HepG2 (cell line): Measurements from ENCODE around the gene CD81. TPM values are rescaled to one million over a fixed set of nuclear protein-coding genes. Genes with fewer than 3 reads are reported as not detected.
A peak's percentile ranks its signal among the peaks of the same experiment; 100 is the strongest.

Experiments
- ATAC-seq: fragments of 200-7000 bp; cut with Tn5 transposase; 3 replicates; pipeline ENCODE4 v1.9.1; 2020; ENCODE audit warnings: mild to moderate bottlenecking, moderate library complexity
- BruUV-seq: library from RNA; stranded (reverse); fragments of 400-500 nt; replicated peaks from 2 replicates; lab custom pipeline; 2021; lab: Mats Ljungman, UMichigan
- CTCF ChIA-PET: fragments of 300-600 bp; formaldehyde crosslinking; extraction: SDS; loops from one replicate; lab custom pipeline; 2021; ENCODE audit warnings: low total read pairs, inconsistent platforms, low intra/inter-chr PET ratio; lab: Yijun Ruan, JAX
- POLR2A ChIA-PET: fragments of 350-600 bp; sonication (Branson Sonifier 250); formaldehyde crosslinking; loops from one replicate; lab custom pipeline; 2020; ENCODE audit warnings: antibody characterized with exemption, inconsistent platforms; lab: Yijun Ruan, JAX
- DNase-seq: peaks from one replicate; pipeline ENCODE4 v3.0.0-alpha.2; 2015; ENCODE audit warnings: low spot score
- FAIRE-seq: peaks from 3 replicates; lab custom pipeline; 2011; peaks lifted over from hg19 to GRCh38; lab: Jason Lieb, UNC
- H2AFZ ChIP-seq: one replicate; pipeline ENCODE4 v1.6.1; 2011; ENCODE audit warnings: low read length, inconsistent platforms
- H3K27ac ChIP-seq: fragments of 300-600 bp; 3 replicates; pipeline ENCODE4 v1.8.0; 2011; ENCODE audit warnings: mixed run types, mild to moderate bottlenecking, mixed read lengths, low read length, inconsistent platforms; ENCODE audit not compliant: insufficient read depth; ENCODE audit errors: extremely low read length
- H3K27me3 ChIP-seq, 2 experiments: fragments of 200-600 bp in 1 of 2; 2 replicates in 1 of 2; 3 replicates in 1 of 2; pipeline versions ENCODE4 v1.6.0 to v1.8.0; 2011; ENCODE audit warnings: low read length in 2 of 2, mild to moderate bottlenecking in 2 of 2, moderate library complexity in 2 of 2, inconsistent platforms in 1 of 2; ENCODE audit not compliant: insufficient read depth in 2 of 2, control insufficient read depth in 1 of 2
- H3K36me3 ChIP-seq, 2 experiments: fragments of 200-600 bp in 1 of 2; replicated peaks in 1 of 2; 2 replicates in 1 of 2; 3 replicates in 1 of 2; pipeline versions ENCODE4 v1.5.1 to v1.8.0; 2011; ENCODE audit warnings: low read length in 2 of 2, inconsistent platforms in 1 of 2; ENCODE audit not compliant: insufficient read depth in 2 of 2, control insufficient read depth in 1 of 2
- H3K4me1 ChIP-seq: 2 replicates; pipeline ENCODE4 v1.5.1; 2012; ENCODE audit warnings: low read length, inconsistent platforms; ENCODE audit not compliant: insufficient read depth
- H3K4me2 ChIP-seq: 2 replicates; pipeline ENCODE4 v1.6.0; 2011; ENCODE audit warnings: low read depth, low read length, inconsistent platforms
- H3K4me3 ChIP-seq, 3 experiments: fragments of 200-600 bp in 1 of 3; sonication (generic), shearing (Covaris generic) in 1 of 3; replicated peaks in 1 of 3; 2 replicates each; pipeline ENCODE4 v1.5.1; 2011 to 2016; ENCODE audit warnings: low read length in 3 of 3, inconsistent platforms in 2 of 3, low read depth in 2 of 3, mild to moderate bottlenecking in 2 of 3, control low read depth in 1 of 3, mixed read lengths in 1 of 3; ENCODE audit not compliant: insufficient read depth in 1 of 3
- H3K79me2 ChIP-seq: one replicate; pipeline ENCODE4 v1.6.1; 2011; ENCODE audit warnings: low read length, inconsistent platforms; ENCODE audit not compliant: insufficient read depth
- H3K9ac ChIP-seq: 2 replicates; pipeline ENCODE4 v1.6.0; 2011; ENCODE audit warnings: mild to moderate bottlenecking, low read depth, low read length, inconsistent platforms; ENCODE audit not compliant: insufficient read depth
- H3K9me3 ChIP-seq: 2 replicates; pipeline ENCODE4 v1.5.1; 2012; ENCODE audit warnings: mild to moderate bottlenecking, low read length
- H4K20me1 ChIP-seq: 2 replicates; pipeline ENCODE4 v1.6.0; 2011; ENCODE audit warnings: inconsistent platforms, mild to moderate bottlenecking, low read length, moderate library complexity; ENCODE audit not compliant: insufficient read depth
- CREB1 ChIP-seq, 2 experiments: fragments of 450-650 bp in 1 of 2; IDR thresholded peaks; 2 replicates each; pipeline ENCODE4 v1.6.1; 2016 to 2017; ENCODE audit warnings: control low read depth in 1 of 2, mild to moderate bottlenecking in 1 of 2, missing compliant biosample characterization in 1 of 2, missing genetic modification characterization in 1 of 2
- SMAD9 ChIP-seq: sonication (generic); formaldehyde crosslinking; IDR thresholded peaks from 2 replicates; pipeline ENCODE4 v1.5.1; 2020; ENCODE audit warnings: mild to moderate bottlenecking, missing genetic modification reagents
- ZNF558 ChIP-seq: sonication (generic); formaldehyde crosslinking; IDR thresholded peaks from 2 replicates; pipeline ENCODE4 v1.9.0; 2022; ENCODE audit warnings: mild to moderate bottlenecking, missing genetic modification reagents, borderline replicate concordance
- WGBS: methylation state at CpG from one replicate; pipeline ENCODE4 v1.1.6; 2017; ENCODE audit warnings: low lambda C conversion rate; 5-methylcytosine and 5-hydroxymethylcytosine counted together
- in situ Hi-C: cut with HindIII; loops from 2 replicates; pipeline ENCODE4 v1.10.0; 2017; ENCODE audit warnings: low pct_unique_long_range_greater_than_20kb; ENCODE audit not compliant: extremely low pct_ligation_motif_present
- intact Hi-C: fragments of 100-400 bp; cut with micrococcal nuclease; formaldehyde crosslinking; loops from one replicate; pipeline ENCODE4 v1.10.0; 2022; ENCODE audit not compliant: unreplicated experiment
- polyA plus RNA-seq, 8 experiments: library from polyadenylated mRNA; depleted of rRNA in 3 of 8; stranded (reverse) in 7 of 8; unstranded in 1 of 8; fragments of >200 nt; fragmentation: Illumina TruSeq in 4 of 8; extraction: Trizol in 4 of 8; gene quantifications; 2 replicates each; pipeline versions ENCODE4 v1.2.1 to v1.2.3, GENCODE V29; 2011 to 2016; ENCODE audit warnings: low read depth in 4 of 8, missing spikeins in 1 of 8, mixed read lengths in 1 of 8; ENCODE audit not compliant: insufficient read depth in 1 of 8
- total RNA-seq, 5 experiments: library from RNA; depleted of rRNA; stranded (reverse); fragments of >200 nt; fragmentation: Illumina TruSeq; extraction: Trizol; gene quantifications; 2 replicates each; pipeline ENCODE4 v1.2.3, GENCODE V29; 2016; ENCODE audit warnings: low read depth in 1 of 5
- TF ChIP-seq, protein P1 (sequence below): sonication (generic); formaldehyde crosslinking; IDR thresholded peaks from 2 replicates; pipeline ENCODE4 v1.4.0; 2020; ENCODE audit warnings: missing genetic modification reagents, borderline replicate concordance

CD81 gene
- total and polyA plus RNA-seq, 2 of the 13 experiments (the other 11 are each of a cell fraction or from before 2014, with no cell fraction given): not detected

DNA sequence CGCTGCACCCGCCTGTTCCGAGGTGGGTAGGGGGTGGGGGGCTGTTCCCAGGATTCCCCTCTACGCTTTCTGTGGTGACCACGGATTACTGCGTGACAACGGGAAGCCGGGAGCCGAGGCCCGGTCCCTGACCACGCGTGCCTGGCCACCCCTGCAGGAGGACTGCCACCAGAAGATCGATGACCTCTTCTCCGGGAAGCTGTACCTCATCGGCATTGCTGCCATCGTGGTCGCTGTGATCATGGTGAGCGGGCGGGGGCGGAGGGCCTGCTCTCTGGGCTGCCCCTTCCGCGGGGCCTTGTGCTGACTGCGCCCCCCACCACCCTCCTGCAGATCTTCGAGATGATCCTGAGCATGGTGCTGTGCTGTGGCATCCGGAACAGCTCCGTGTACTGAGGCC lies 19.4 kb downstream of the CD81 start (continued):
- TF ChIP-seq, protein P1, sequence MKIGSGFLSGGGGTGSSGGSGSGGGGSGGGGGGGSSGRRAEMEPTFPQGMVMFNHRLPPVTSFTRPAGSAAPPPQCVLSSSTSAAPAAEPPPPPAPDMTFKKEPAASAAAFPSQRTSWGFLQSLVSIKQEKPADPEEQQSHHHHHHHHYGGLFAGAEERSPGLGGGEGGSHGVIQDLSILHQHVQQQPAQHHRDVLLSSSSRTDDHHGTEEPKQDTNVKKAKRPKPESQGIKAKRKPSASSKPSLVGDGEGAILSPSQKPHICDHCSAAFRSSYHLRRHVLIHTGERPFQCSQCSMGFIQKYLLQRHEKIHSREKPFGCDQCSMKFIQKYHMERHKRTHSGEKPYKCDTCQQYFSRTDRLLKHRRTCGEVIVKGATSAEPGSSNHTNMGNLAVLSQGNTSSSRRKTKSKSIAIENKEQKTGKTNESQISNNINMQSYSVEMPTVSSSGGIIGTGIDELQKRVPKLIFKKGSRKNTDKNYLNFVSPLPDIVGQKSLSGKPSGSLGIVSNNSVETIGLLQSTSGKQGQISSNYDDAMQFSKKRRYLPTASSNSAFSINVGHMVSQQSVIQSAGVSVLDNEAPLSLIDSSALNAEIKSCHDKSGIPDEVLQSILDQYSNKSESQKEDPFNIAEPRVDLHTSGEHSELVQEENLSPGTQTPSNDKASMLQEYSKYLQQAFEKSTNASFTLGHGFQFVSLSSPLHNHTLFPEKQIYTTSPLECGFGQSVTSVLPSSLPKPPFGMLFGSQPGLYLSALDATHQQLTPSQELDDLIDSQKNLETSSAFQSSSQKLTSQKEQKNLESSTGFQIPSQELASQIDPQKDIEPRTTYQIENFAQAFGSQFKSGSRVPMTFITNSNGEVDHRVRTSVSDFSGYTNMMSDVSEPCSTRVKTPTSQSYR: no peak
- no peak for TF ChIP-seq SMAD9 (CRISPR knock-in tag)

DNA sequence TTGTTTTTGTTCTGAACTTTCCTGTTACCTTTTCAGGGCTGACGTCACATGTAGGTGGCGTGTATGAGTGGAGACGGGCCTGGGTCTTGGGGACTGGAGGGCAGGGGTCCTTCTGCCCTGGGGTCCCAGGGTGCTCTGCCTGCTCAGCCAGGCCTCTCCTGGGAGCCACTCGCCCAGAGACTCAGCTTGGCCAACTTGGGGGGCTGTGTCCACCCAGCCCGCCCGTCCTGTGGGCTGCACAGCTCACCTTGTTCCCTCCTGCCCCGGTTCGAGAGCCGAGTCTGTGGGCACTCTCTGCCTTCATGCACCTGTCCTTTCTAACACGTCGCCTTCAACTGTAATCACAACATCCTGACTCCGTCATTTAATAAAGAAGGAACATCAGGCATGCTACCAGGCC lies 19.9 kb downstream of the CD81 start:
- no peaks in the 10 kb centered on the region for H3K9me3 ChIP-seq
- no peaks in the 10 kb centered on the region for H4K20me1 ChIP-seq
- no peak overlapping the region for H3K9ac ChIP-seq
- H3K4me2 ChIP-seq: no peak overlapping the region
- intact Hi-C loops (no loop called here), in situ Hi-C loops (no loop called here)
- H3K36me3 ChIP-seq: no peaks in the 10 kb centered on the region
- 76% methylated on average over 11 of the region's 12 CpGs for WGBS
- ATAC-seq: no peak
- peaks cover 7 to 10% of the 10 kb centered on the region in 2 experiments; a peak in 4 of 5 replicates for H3K27me3 ChIP-seq
- no TSS peak for BruUV-seq
- H3K4me1 ChIP-seq: peaks cover 19% of the 10 kb centered on the region
- H3K79me2 ChIP-seq: peaks cover 13% of the 10 kb centered on the region
- H2AFZ ChIP-seq: no peak overlapping the region
- POLR2A ChIA-PET: no interaction called here
- peak; percentile 75 for TF ChIP-seq CREB1 (IDR thresholded peaks at IDR 0.05)
- no peak for TF ChIP-seq CREB1 (CRISPR knock-in tag; IDR thresholded peaks at IDR 0.05)
- no peak for TF ChIP-seq ZNF558 (CRISPR knock-in tag)
- CTCF ChIA-PET: no interaction called here
- FAIRE-seq: no peak
- no peak for DNase-seq
- no peak overlapping the region for H3K4me3 ChIP-seq
- H3K27ac ChIP-seq: no peak overlapping the region
